Panc1 (cell line): ENCODE results near the gene CNNM2. TPM values are rescaled to one million over a fixed set of nuclear protein-coding genes. Genes with fewer than 3 reads are reported as not detected.

Source experiments
- ATAC-seq: fragments of 200-7000 bp; cut with Tn5 transposase; 2 replicates; pipeline ENCODE4 v1.9.1; 2020; ENCODE audit warnings: mild to moderate bottlenecking, moderate library complexity
- BruUV-seq: library from RNA; stranded (reverse); fragments of 400-500 nt; replicated peaks from 2 replicates; lab custom pipeline; 2021; lab: Mats Ljungman, UMichigan
- CTCF ChIA-PET: fragments of 300-600 bp; sonication (Branson Sonifier 250); formaldehyde crosslinking; loops from one replicate; lab custom pipeline; 2022; ENCODE audit warnings: antibody characterized with exemption; lab: Charles Lee
- POLR2A ChIA-PET: fragments of 300-600 bp; sonication (Branson Sonifier 250); formaldehyde crosslinking; loops from one replicate; lab custom pipeline; 2022; ENCODE audit warnings: antibody characterized with exemption; lab: Charles Lee
- DNase-seq: peaks from one replicate; pipeline ENCODE4 v3.0.0-alpha.2; 2010; ENCODE audit warnings: low read depth, low spot score
- H3K27ac ChIP-seq: 2 replicates; pipeline ENCODE4 v1.5.1; 2011; ENCODE audit warnings: mild to moderate bottlenecking, low read length, inconsistent platforms
- H3K27me3 ChIP-seq: fragments of 200-500 bp; sonication (Bioruptor generic); 2 replicates; pipeline ENCODE4 v1.6.0; 2014; ENCODE audit warnings: low read length, inconsistent platforms; ENCODE audit not compliant: control insufficient read depth, insufficient read depth
- H3K36me3 ChIP-seq: fragments of 200-500 bp; sonication (Bioruptor generic); 2 replicates; pipeline ENCODE4 v1.5.1; 2014; ENCODE audit warnings: inconsistent platforms, mild to moderate bottlenecking, low read length, moderate library complexity; ENCODE audit not compliant: control insufficient read depth, insufficient read depth
- H3K4me1 ChIP-seq: 2 replicates; pipeline ENCODE4 v1.5.1; 2011; ENCODE audit warnings: inconsistent platforms, mild to moderate bottlenecking, low read length, moderate library complexity; ENCODE audit not compliant: control insufficient read depth, insufficient read depth
- H3K4me3 ChIP-seq, 2 experiments: 2 replicates each; pipeline ENCODE4 v1.5.1; 2011 to 2012; ENCODE audit warnings: low read depth in 2 of 2, low read length in 2 of 2, mild to moderate bottlenecking in 2 of 2, inconsistent platforms in 1 of 2, moderate library complexity in 1 of 2
- H3K9me3 ChIP-seq: fragments of 200-500 bp; sonication (Bioruptor generic); 2 replicates; pipeline ENCODE4 v1.5.1; 2014; ENCODE audit warnings: low read depth, mild to moderate bottlenecking, inconsistent platforms, low read length, moderate library complexity; ENCODE audit not compliant: control insufficient read depth, insufficient read depth
- POLR2AphosphoS5 ChIP-seq: IDR thresholded peaks from 2 replicates; pipeline ENCODE4 v1.6.1; 2012; ENCODE audit warnings: mild to moderate bottlenecking, low read depth, low read length, moderate library complexity
- SIN3A ChIP-seq: IDR thresholded peaks from 2 replicates; pipeline ENCODE4 v1.6.1; 2012; ENCODE audit warnings: low read depth, mild to moderate bottlenecking, low read length, moderate library complexity, borderline replicate concordance; ENCODE audit not compliant: insufficient read depth
- TCF7L2 ChIP-seq: IDR thresholded peaks from 2 replicates; pipeline ENCODE4 v1.6.1; 2011; ENCODE audit warnings: mild to moderate bottlenecking, low read depth, low read length, inconsistent platforms
- in situ Hi-C: cut with HindIII; loops from 2 replicates; pipeline ENCODE4 v1.10.0; 2016; ENCODE audit warnings: low sequenced_read_pairs, low pct_unique_long_range_greater_than_20kb
- intact Hi-C: fragments of 100-400 bp; cut with micrococcal nuclease; formaldehyde crosslinking; loops from one replicate; pipeline ENCODE4 v1.10.0; 2022; ENCODE audit not compliant: unreplicated experiment
- total RNA-seq: library from RNA; stranded (reverse); gene quantifications from one replicate; pipeline ENCODE4 v1.2.1, GENCODE V29; 2021; ENCODE audit not compliant: unreplicated experiment
- TF ChIP-seq, protein P1 (sequence below), 2 experiments: IDR thresholded peaks; 2 replicates each; pipeline ENCODE4 v1.6.1; 2011 to 2012; ENCODE audit warnings: low read depth in 2 of 2, control low read depth in 1 of 2, low read length in 1 of 2, mild to moderate bottlenecking in 1 of 2, moderate library complexity in 1 of 2; ENCODE audit not compliant: insufficient read depth in 1 of 2
- TF ChIP-seq, protein P2 (sequence below): fragments of 450-650 bp; IDR thresholded peaks from 2 replicates; pipeline ENCODE4 v1.5.1; 2017; ENCODE audit warnings: mild to moderate bottlenecking

The CNNM2 gene
- total RNA-seq, 1 experiment from 2014 or later, result 27.1 TPM

- intact Hi-C loops, result no loop called here
- no peaks in the 10 kb centered on the region for H3K9me3 ChIP-seq
- BruUV-seq, result no TSS peak
These were observed 135.8 kb downstream of the CNNM2 start for GRCh38 chr10:103053659-103054581.

GRCh38 chr10:103054621-103055020 is 136.5 kb downstream of the CNNM2 start:
- in situ Hi-C loops, result no loop called here
- Histone ChIP-seq H3K27ac (no peak overlapping the region), H3K4me3 (no peak overlapping the region)

More at GRCh38 chr10:103053659-103054581, 135.8 kb downstream of the CNNM2 start:
- CTCF ChIA-PET, result interaction anchor here (0.6 kb wide), 1 partner anchor 137 kb away, joined by 3 read pairs; no protein-coding TSS in a partner anchor
- no peaks in the 10 kb centered on the region for H3K27me3 ChIP-seq
- H3K36me3 ChIP-seq, result no peaks in the 10 kb centered on the region
- no peak overlapping the region for H3K27ac ChIP-seq
- peak; percentile 97 for ATAC-seq
- H3K4me1 ChIP-seq, result no peaks in the 10 kb centered on the region
- in situ Hi-C loops, result no loop called here
- H3K4me3 ChIP-seq, result peak overlapping the region in 1 of 2 experiments; percentile 2; a peak in 1 of 4 replicates
- DNase-seq, result no peak
- POLR2A ChIA-PET, result no interaction called here
- TF ChIP-seq, protein P1, sequence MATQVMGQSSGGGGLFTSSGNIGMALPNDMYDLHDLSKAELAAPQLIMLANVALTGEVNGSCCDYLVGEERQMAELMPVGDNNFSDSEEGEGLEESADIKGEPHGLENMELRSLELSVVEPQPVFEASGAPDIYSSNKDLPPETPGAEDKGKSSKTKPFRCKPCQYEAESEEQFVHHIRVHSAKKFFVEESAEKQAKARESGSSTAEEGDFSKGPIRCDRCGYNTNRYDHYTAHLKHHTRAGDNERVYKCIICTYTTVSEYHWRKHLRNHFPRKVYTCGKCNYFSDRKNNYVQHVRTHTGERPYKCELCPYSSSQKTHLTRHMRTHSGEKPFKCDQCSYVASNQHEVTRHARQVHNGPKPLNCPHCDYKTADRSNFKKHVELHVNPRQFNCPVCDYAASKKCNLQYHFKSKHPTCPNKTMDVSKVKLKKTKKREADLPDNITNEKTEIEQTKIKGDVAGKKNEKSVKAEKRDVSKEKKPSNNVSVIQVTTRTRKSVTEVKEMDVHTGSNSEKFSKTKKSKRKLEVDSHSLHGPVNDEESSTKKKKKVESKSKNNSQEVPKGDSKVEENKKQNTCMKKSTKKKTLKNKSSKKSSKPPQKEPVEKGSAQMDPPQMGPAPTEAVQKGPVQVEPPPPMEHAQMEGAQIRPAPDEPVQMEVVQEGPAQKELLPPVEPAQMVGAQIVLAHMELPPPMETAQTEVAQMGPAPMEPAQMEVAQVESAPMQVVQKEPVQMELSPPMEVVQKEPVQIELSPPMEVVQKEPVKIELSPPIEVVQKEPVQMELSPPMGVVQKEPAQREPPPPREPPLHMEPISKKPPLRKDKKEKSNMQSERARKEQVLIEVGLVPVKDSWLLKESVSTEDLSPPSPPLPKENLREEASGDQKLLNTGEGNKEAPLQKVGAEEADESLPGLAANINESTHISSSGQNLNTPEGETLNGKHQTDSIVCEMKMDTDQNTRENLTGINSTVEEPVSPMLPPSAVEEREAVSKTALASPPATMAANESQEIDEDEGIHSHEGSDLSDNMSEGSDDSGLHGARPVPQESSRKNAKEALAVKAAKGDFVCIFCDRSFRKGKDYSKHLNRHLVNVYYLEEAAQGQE (IDR thresholded peaks at IDR 0.05; ENCODE audit: insufficient read depth in 1 of 2, low read depth in 2 of 2, low read length in 1 of 2), result no peak
- TF ChIP-seq, protein P2, sequence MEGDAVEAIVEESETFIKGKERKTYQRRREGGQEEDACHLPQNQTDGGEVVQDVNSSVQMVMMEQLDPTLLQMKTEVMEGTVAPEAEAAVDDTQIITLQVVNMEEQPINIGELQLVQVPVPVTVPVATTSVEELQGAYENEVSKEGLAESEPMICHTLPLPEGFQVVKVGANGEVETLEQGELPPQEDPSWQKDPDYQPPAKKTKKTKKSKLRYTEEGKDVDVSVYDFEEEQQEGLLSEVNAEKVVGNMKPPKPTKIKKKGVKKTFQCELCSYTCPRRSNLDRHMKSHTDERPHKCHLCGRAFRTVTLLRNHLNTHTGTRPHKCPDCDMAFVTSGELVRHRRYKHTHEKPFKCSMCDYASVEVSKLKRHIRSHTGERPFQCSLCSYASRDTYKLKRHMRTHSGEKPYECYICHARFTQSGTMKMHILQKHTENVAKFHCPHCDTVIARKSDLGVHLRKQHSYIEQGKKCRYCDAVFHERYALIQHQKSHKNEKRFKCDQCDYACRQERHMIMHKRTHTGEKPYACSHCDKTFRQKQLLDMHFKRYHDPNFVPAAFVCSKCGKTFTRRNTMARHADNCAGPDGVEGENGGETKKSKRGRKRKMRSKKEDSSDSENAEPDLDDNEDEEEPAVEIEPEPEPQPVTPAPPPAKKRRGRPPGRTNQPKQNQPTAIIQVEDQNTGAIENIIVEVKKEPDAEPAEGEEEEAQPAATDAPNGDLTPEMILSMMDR, result peak; percentile 86
- TF ChIP-seq SIN3A, result no peak

More at GRCh38 chr10:103054621-103055020, 136.5 kb downstream of the CNNM2 start:
- H3K4me1 ChIP-seq, result no peaks in the 10 kb centered on the region
- TF ChIP-seq, protein P2, result no peak
- no peak for TF ChIP-seq TCF7L2
- no peak for TF ChIP-seq POLR2AphosphoS5
- TF ChIP-seq, protein P1 (IDR thresholded peaks at IDR 0.05; ENCODE audit: insufficient read depth in 1 of 2, low read depth in 2 of 2, low read length in 1 of 2), result no peak
- no peaks in the 10 kb centered on the region for H3K9me3 ChIP-seq
- no peak for DNase-seq
- CTCF ChIA-PET, result interaction anchor here (0.6 kb wide), 1 partner anchor 138 kb away, joined by 3 read pairs; no protein-coding TSS in a partner anchor
- H3K36me3 ChIP-seq, result no peaks in the 10 kb centered on the region
- ATAC-seq, result no peak
- BruUV-seq, result no TSS peak
- no peaks in the 10 kb centered on the region for H3K27me3 ChIP-seq
- POLR2A ChIA-PET, result no interaction called here
- intact Hi-C loops, result no loop called here
